Measurements from ENCODE around the gene NRIP1. TPM values are rescaled to one million over a fixed set of nuclear protein-coding genes. Genes with fewer than 3 reads are reported as not detected.

Gene NRIP1
- total and polyA plus RNA-seq, 2 of the 8 experiments (the other 6 are each of a cell fraction or from before 2014, with no cell fraction given): 1.5 to 9.3 TPM

GRCh38 chr21:15093216-15093615 is 28.4 kb upstream of the NRIP1 start:
- H4K91ac ChIP-seq (replicated peaks; ENCODE audit: insufficient read length, low read length): no peak overlapping the region
- H3K27ac ChIP-seq (ENCODE audit: low read depth, low read length): no peak overlapping the region
- H2BK12ac ChIP-seq (ENCODE audit: low read depth, low read length): no peak overlapping the region
- ChIA-PET CTCF (ENCODE audit: partially characterized antibody) (no interaction called here), POLR2A (ENCODE audit: partially characterized antibody) (no interaction called here)
- DNase-seq (ENCODE audit: low read depth in 1 of 2, low spot score in 2 of 2) (no peak), FAIRE-seq (no peak)
- H2AK5ac ChIP-seq (ENCODE audit: low read depth, low read length): no peak overlapping the region
- no peak overlapping the region for H3K56ac ChIP-seq (replicated peaks; ENCODE audit: insufficient read length, low read depth, low read length)
- H2BK15ac ChIP-seq (ENCODE audit: low read length): no peak overlapping the region
- H3K4me1 ChIP-seq (replicated peaks in 1 of 4; ENCODE audit: control insufficient read depth in 3 of 4, insufficient read depth in 4 of 4, low read length in 3 of 4): peaks cover 0 to 4% (median 0%) of the 10 kb centered on the region in 4 experiments; a peak in 1 of 7 replicates
- H2BK5ac ChIP-seq (ENCODE audit: low read depth, low read length): no peak overlapping the region
- H3K9me3 ChIP-seq (ENCODE audit: insufficient read depth in 2 of 2, low read depth in 1 of 2, low read length in 1 of 2): no peaks in the 10 kb centered on the region
- H3K79me1 ChIP-seq (ENCODE audit: low read depth, low read length): no peaks in the 10 kb centered on the region
- no peak overlapping the region for H3K14ac ChIP-seq (ENCODE audit: insufficient read length)
- H2BK120ac ChIP-seq (replicated peaks; ENCODE audit: low read depth, low read length): no peak overlapping the region
- no peaks in the 10 kb centered on the region for H3K36me3 ChIP-seq (ENCODE audit: control insufficient read depth in 2 of 4, insufficient read depth in 4 of 4, low read length in 3 of 4)
- TF ChIP-seq CEBPB (IDR thresholded peaks at IDR 0.05; ENCODE audit: low read depth, low read length) (no peak), GABPA (IDR thresholded peaks at IDR 0.05; ENCODE audit: borderline replicate concordance, insufficient read depth, low read length) (no peak), ZNF274 (IDR thresholded peaks at IDR 0.05; ENCODE audit: borderline replicate concordance, extremely low read depth, low read length) (no peak), CREB1 (IDR thresholded peaks at IDR 0.05) (no peak), JUND (IDR thresholded peaks at IDR 0.05; ENCODE audit: low read length) (no peak), FOSL1 (IDR thresholded peaks at IDR 0.05; ENCODE audit: insufficient read depth, low read depth, low read length) (no peak), ASH2L (IDR thresholded peaks at IDR 0.05; ENCODE audit: low read length) (no peak), YY1 (IDR thresholded peaks at IDR 0.05; ENCODE audit: low read depth, low read length) (no peak), POLR2AphosphoS5 (IDR thresholded peaks at IDR 0.05; ENCODE audit: low read depth, low read length) (no peak), EZH2 (IDR thresholded peaks at IDR 0.05; ENCODE audit: low read depth, low read length, severe bottlenecking) (no peak), TAF7 (optimal IDR thresholded peaks at IDR 0.05; ENCODE audit: borderline replicate concordance, low read depth, low read length) (no peak), TEAD4 (IDR thresholded peaks at IDR 0.05; ENCODE audit: low read depth, low read length) (no peak), TCF12 (IDR thresholded peaks at IDR 0.05; ENCODE audit: low read depth, low read length) (no peak)
- H4K20me1 ChIP-seq (replicated peaks in 1 of 2; ENCODE audit: control insufficient read depth in 1 of 2, insufficient read depth in 2 of 2, low read length in 2 of 2): no peaks in the 10 kb centered on the region
- H3K79me2 ChIP-seq (ENCODE audit: control insufficient read depth in 1 of 2, insufficient read depth in 2 of 2, low read length in 2 of 2): no peaks in the 10 kb centered on the region
- no peak overlapping the region for H3K23ac ChIP-seq (ENCODE audit: insufficient read length)
- no peaks in the 10 kb centered on the region for H3K23me2 ChIP-seq (ENCODE audit: low read depth, low read length)
- H2BK20ac ChIP-seq (ENCODE audit: low read length): no peak overlapping the region
- H3K18ac ChIP-seq (ENCODE audit: extremely low read depth, low read length): no peak overlapping the region
- no peak overlapping the region for H2AFZ ChIP-seq (ENCODE audit: low read length)
- 93% methylated on average over 1 of the region's 1 CpG; no CpG with 5 or more reads in 1 of the 2 experiments for WGBS, 2 experiments (ENCODE audit: extremely low coverage in 1 of 2, insufficient coverage in 1 of 2, insufficient read length in 1 of 2, insufficient replicate concordance in 2 of 2, low coverage in 1 of 2, low lambda C conversion rate in 2 of 2, missing lambda C conversion rate in 1 of 2)
- H4K8ac ChIP-seq (ENCODE audit: extremely low read depth, insufficient read depth, low read length): no peak overlapping the region
- H3K27me3 ChIP-seq (replicated peaks in 1 of 4; ENCODE audit: control insufficient read depth in 3 of 4, extremely low read depth in 1 of 4, insufficient read depth in 3 of 4, low read length in 3 of 4): no peaks in the 10 kb centered on the region
- H3K4me3 ChIP-seq (ENCODE audit: extremely low read depth in 1 of 4, insufficient read depth in 2 of 4, low read depth in 3 of 4, low read length in 4 of 4): no peak overlapping the region
- no peak overlapping the region for H4K5ac ChIP-seq (ENCODE audit: insufficient read length, low read depth, low read length)
- H3K4me2 ChIP-seq (ENCODE audit: insufficient read depth in 1 of 2, low read depth in 2 of 2, low read length in 2 of 2): no peak overlapping the region
- H3K9ac ChIP-seq (replicated peaks in 1 of 4; ENCODE audit: extremely low read depth in 1 of 4, low read depth in 3 of 4, low read length in 3 of 4): no peak overlapping the region
- H3K4ac ChIP-seq (replicated peaks; ENCODE audit: insufficient read length, low read depth, low read length): no peak overlapping the region
